HG02981 (cell line): Measurements from ENCODE around the gene ZDHHC20.

Experiments used
- ATAC-seq: cut with Tn5 transposase; IDR thresholded peaks from one replicate; pipeline ENCODE4 v1.9.1; 2021; ENCODE audit warnings: mild to moderate bottlenecking, moderate library complexity; ENCODE audit not compliant: unreplicated experiment

Gene ZDHHC20

GRCh38 chr13:21328836-21329477, 130.1 kb downstream of the ZDHHC20 start:
- ATAC-seq, result peak; percentile 35

GRCh38 chr13:21328201-21328600, 130.9 kb downstream of the ZDHHC20 start:
- no peak for ATAC-seq

GRCh38 chr13:21326155-21327031, 132.7 kb downstream of the ZDHHC20 start:
- no peak for ATAC-seq

GRCh38 chr13:21324803-21325202, 134.3 kb downstream of the ZDHHC20 start:
- ATAC-seq, result no peak

GRCh38 chr13:21322988-21323387, 136.1 kb downstream of the ZDHHC20 start:
- no peak for ATAC-seq
